Testis (tissue), 3 donors: Measurements from ENCODE around the gene FGF21. TPM values are rescaled to one million over a fixed set of nuclear protein-coding genes. Genes with fewer than 3 reads are reported as not detected.
"Not testable (repeated sequence)": the region's sequence is repeated elsewhere in the genome, so short reads cannot be mapped to it uniquely, and the experiment has no call there.

ENCODE experiments used
- DNase-seq: peaks from one replicate; pipeline ENCODE4 v3.0.0-alpha.2; 2019
- H3K27ac ChIP-seq, 2 donors: fragments of 200-600 bp; sonication (generic); one replicate each; pipeline ENCODE4 v1.5.1; 2019
- H3K27me3 ChIP-seq: fragments of 200-600 bp; sonication (generic); one replicate; pipeline ENCODE4 v1.5.1; 2019
- H3K36me3 ChIP-seq: fragments of 200-600 bp; sonication (generic); one replicate; pipeline ENCODE4 v1.5.1; 2017; ENCODE audit warnings: low read depth; ENCODE audit errors: missing control alignments
- H3K4me1 ChIP-seq: fragments of 200-600 bp; sonication (generic); one replicate; pipeline ENCODE4 v1.5.1; 2019
- H3K4me3 ChIP-seq, 2 donors: fragments of 200-600 bp; sonication (generic); one replicate each; pipeline ENCODE4 v1.5.1; 2017 to 2019
- H3K9me3 ChIP-seq: fragments of 200-600 bp; sonication (generic); one replicate; pipeline ENCODE4 v1.5.1; 2017
- POLR2A ChIP-seq: fragments of 450-650 bp; IDR thresholded peaks from one replicate; pipeline ENCODE4 v1.6.1; 2017; ENCODE audit warnings: antibody characterized with exemption, mild to moderate bottlenecking, moderate library complexity
- WGBS, 2 donors: methylation state at CpG; one replicate each; pipeline ENCODE4 v1.1.5; 2018; 5-methylcytosine and 5-hydroxymethylcytosine counted together
- intact Hi-C: fragments of 100-400 bp; cut with DNase I; formaldehyde crosslinking; loops from one replicate; pipeline ENCODE4 v1.15.1; 2023; ENCODE audit warnings: low total_unique reads
- polyA plus RNA-seq: library from polyadenylated mRNA; stranded (reverse); fragments of 350-450 nt; fragmentation: Illumina TruSeq; extraction: RNeasy Lipid Tissue Mini Kit (QIAGEN cat#74804); gene quantifications from one replicate; pipeline ENCODE4 v1.2.3, GENCODE V29; 2014; ENCODE audit warnings: low read depth, low replicate concordance; ENCODE audit not compliant: insufficient read depth
- total RNA-seq, 2 donors: library from RNA; depleted of rRNA; stranded (reverse); fragments of >200 nt; gene quantifications; one replicate each; pipeline ENCODE4 v1.2.3, GENCODE V29; 2016
- TF ChIP-seq, protein P1 (sequence below), 3 experiments: fragments of 450-650 bp in 2 of 3; fragments of 200-600 bp in 1 of 3; sonication (generic) in 1 of 3; IDR thresholded peaks; one replicate each; pipeline ENCODE4 v1.5.1; 2016 to 2019; ENCODE audit warnings: antibody characterized with exemption in 3 of 3, mild to moderate bottlenecking in 2 of 3, moderate library complexity in 1 of 3

The FGF21 gene
- total and polyA plus RNA-seq, 3 donors from 2014 or later: not detected

GRCh38 chr19:48780631-48781391 is 25.5 kb downstream of the FGF21 start:
- peak; percentile 83 for DNase-seq
- Histone ChIP-seq H3K4me3 (no peak overlapping the region), H3K27ac (peak overlapping the region; percentile 50 to 71), H3K27me3 (no peaks in the 10 kb centered on the region), H3K4me1 (peaks cover 17% of the 10 kb centered on the region), H3K9me3 (no peaks in the 10 kb centered on the region), H3K36me3 (no peaks in the 10 kb centered on the region)
- TF ChIP-seq POLR2A: no peak
- TF ChIP-seq, protein P1, sequence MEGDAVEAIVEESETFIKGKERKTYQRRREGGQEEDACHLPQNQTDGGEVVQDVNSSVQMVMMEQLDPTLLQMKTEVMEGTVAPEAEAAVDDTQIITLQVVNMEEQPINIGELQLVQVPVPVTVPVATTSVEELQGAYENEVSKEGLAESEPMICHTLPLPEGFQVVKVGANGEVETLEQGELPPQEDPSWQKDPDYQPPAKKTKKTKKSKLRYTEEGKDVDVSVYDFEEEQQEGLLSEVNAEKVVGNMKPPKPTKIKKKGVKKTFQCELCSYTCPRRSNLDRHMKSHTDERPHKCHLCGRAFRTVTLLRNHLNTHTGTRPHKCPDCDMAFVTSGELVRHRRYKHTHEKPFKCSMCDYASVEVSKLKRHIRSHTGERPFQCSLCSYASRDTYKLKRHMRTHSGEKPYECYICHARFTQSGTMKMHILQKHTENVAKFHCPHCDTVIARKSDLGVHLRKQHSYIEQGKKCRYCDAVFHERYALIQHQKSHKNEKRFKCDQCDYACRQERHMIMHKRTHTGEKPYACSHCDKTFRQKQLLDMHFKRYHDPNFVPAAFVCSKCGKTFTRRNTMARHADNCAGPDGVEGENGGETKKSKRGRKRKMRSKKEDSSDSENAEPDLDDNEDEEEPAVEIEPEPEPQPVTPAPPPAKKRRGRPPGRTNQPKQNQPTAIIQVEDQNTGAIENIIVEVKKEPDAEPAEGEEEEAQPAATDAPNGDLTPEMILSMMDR (IDR thresholded peaks at IDR 0.05): no peak
- 55% methylated on average over 14 of the region's 14 CpGs for WGBS, 2 donors
- intact Hi-C loops: no loop called here

GRCh38 chr19:48784527-48784926 is 29.2 kb downstream of the FGF21 start:
- Histone ChIP-seq H3K4me3 (no peak overlapping the region), H3K36me3 (no peaks in the 10 kb centered on the region), H3K4me1 (peaks cover 17% of the 10 kb centered on the region), H3K9me3 (no peaks in the 10 kb centered on the region), H3K27me3 (no peaks in the 10 kb centered on the region), H3K27ac (no peak overlapping the region)
- 72 to 80% methylated on average over 5 of the region's 5 CpGs for WGBS, 2 donors
- TF ChIP-seq, protein P1 (IDR thresholded peaks at IDR 0.05): no peak
- no peak for TF ChIP-seq POLR2A
- no peak for DNase-seq
- intact Hi-C loops: no loop called here

DNA sequence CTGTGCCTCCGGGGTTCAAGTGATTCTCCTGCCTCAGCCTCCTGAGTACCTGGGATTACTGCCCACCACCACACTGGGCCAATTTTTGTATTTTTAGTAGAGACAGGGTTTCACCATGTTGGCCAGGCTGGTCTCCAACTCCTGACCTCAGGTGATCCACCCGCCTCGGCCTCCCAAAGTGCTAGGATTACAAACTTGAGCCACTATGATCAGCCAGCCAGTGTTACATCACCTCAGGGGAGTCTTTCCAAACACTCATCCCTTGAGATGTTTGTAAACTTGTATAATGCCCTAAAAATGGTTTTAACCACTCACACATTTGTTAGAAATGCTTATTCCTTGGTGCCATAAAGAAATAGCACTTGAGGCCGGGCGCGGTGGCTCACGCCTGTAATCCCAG is 31.1 kb downstream of the FGF21 start:
- H3K4me1 ChIP-seq, DNase-seq, H3K27ac ChIP-seq, H3K4me3 ChIP-seq, H3K36me3 ChIP-seq, H3K9me3 ChIP-seq, H3K27me3 ChIP-seq, intact Hi-C loops: not testable (repeated sequence)
- WGBS, 2 donors: 89 to 97% methylated on average over 7 of the region's 7 CpGs

DNA sequence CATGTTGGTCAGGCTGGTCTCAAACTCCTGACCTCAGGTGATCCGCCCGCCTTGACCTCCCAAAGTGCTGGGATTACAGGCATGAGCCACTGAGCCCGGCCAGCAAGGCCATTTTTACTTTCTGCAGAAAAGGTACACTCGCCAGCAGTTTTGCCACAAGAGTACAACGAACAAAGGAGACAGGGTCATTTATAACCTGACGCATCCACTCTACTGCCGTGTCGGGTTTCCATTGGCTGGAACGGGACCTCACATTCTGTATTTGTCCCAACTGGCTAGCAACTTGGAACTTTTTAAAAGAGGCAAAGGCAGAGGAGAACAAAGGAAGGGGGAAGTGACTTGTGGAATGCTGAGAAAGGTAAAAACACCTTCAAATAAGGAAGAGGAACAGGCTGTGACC is 32.0 kb downstream of the FGF21 start:
- WGBS, 2 donors: 86 to 89% methylated on average over 7 to 9 of the region's 9 CpGs
- H3K9me3 ChIP-seq, H3K36me3 ChIP-seq, H3K27me3 ChIP-seq, H3K4me1 ChIP-seq, intact Hi-C loops, H3K27ac ChIP-seq, H3K4me3 ChIP-seq, DNase-seq: not testable (repeated sequence)

GRCh38 chr19:48793271-48793670 is 37.9 kb downstream of the FGF21 start:
- Histone ChIP-seq H3K36me3 (no peaks in the 10 kb centered on the region), H3K4me1 (peaks cover 12% of the 10 kb centered on the region), H3K27ac (no peak overlapping the region), H3K4me3 (no peak overlapping the region), H3K27me3 (no peaks in the 10 kb centered on the region), H3K9me3 (no peaks in the 10 kb centered on the region)
- TF ChIP-seq POLR2A: no peak
- TF ChIP-seq, protein P1 (IDR thresholded peaks at IDR 0.05): no peak
- 73 to 80% methylated on average over 5 to 8 of the region's 8 CpGs for WGBS, 2 donors
- intact Hi-C loops: loop anchor here (10.0 kb wide), 1 partner anchor 182 kb away; no protein-coding TSS in a partner anchor
- no peak for DNase-seq

DNA sequence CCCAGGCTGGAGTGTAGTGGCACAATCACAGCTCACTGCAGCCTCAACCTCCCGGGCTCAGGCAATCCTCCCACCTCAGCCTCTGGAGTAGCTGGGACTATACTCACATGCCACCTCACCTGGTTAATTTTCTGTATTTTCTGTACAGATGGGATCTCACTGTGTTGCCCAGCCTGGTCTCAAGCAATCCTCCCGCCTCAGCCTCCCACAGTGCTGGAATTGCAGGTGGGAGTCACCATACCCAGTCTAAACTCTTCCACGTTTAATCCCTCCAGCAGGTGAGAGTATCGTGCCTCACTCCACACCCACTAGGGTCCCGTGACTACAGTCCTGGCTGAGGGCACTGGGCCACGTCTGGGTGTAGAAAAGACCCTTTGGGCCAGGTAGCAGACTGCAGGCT is 39.0 kb downstream of the FGF21 start:
- WGBS, 2 donors: 54 to 72% methylated on average over 6 of the region's 6 CpGs
- H3K9me3 ChIP-seq: no peaks in the 10 kb centered on the region

More for the DNA sequence above, 39.0 kb downstream of the FGF21 start:
- intact Hi-C loops: loop anchor here (10.0 kb wide), 1 partner anchor 181 kb away; no protein-coding TSS in a partner anchor
- no peak for TF ChIP-seq POLR2A
- TF ChIP-seq, protein P1 (IDR thresholded peaks at IDR 0.05): no peak
- no peaks in the 10 kb centered on the region for H3K27me3 ChIP-seq
- peak overlapping the region; percentile 83 to 84 for H3K27ac ChIP-seq
- no peaks in the 10 kb centered on the region for H3K36me3 ChIP-seq
- H3K4me1 ChIP-seq: peaks cover 12% of the 10 kb centered on the region
- H3K4me3 ChIP-seq: no peak overlapping the region
- no peak for DNase-seq
